Activated gamma-delta T cell (primary cell): Measurements from ENCODE around the gene GNAI1.

ENCODE experiments used
- DNase-seq: peaks from one replicate; lab custom pipeline; 2025; lab: John Stamatoyannopoulos, UW

GNAI1 gene

GRCh38 chr7:80253237-80253636 lies 118.6 kb downstream of the GNAI1 start:
- DNase-seq, result no peak

GRCh38 chr7:80253653-80254052 lies 119.0 kb downstream of the GNAI1 start:
- DNase-seq, result no peak

GRCh38 chr7:80255656-80256055 lies 121.0 kb downstream of the GNAI1 start:
- DNase-seq, result no peak

GRCh38 chr7:80257756-80258155 lies 123.1 kb downstream of the GNAI1 start:
- no peak for DNase-seq

- no peak for DNase-seq
Measured at GRCh38 chr7:80260606-80261005, 126.0 kb downstream of the GNAI1 start.

GRCh38 chr7:80263333-80263732 lies 128.7 kb downstream of the GNAI1 start:
- no peak for DNase-seq

GRCh38 chr7:80263821-80264220 lies 129.2 kb downstream of the GNAI1 start:
- no peak for DNase-seq

GRCh38 chr7:80264769-80265495 lies 130.3 kb downstream of the GNAI1 start:
- no peak for DNase-seq

- no peak for DNase-seq
Measured at GRCh38 chr7:80272560-80273239, 138.1 kb downstream of the GNAI1 start.

GRCh38 chr7:80273327-80273726 lies 138.7 kb downstream of the GNAI1 start:
- no peak for DNase-seq

- no peak for DNase-seq
Measured at GRCh38 chr7:80275192-80275605, 140.6 kb downstream of the GNAI1 start.
